H1 (cell line): ENCODE results near the gene TRMT61A. TPM values are rescaled to one million over a fixed set of nuclear protein-coding genes. Genes with fewer than 3 reads are reported as not detected.

Experiments used
- CBX5 ChIP-seq: fragments of 300-800, 300-1000 bp; sonication (generic); IDR thresholded peaks from 2 replicates; pipeline ENCODE4 v1.7.1; 2016; ENCODE audit warnings: antibody characterized with exemption, low read length, low read depth
- CBX8 ChIP-seq: fragments of 300-800, 300-1000 bp; sonication (generic); IDR thresholded peaks from 2 replicates; pipeline ENCODE4 v1.7.1; 2016; ENCODE audit warnings: low read depth, low read length, borderline replicate concordance
- CEBPB ChIP-seq: IDR thresholded peaks from 2 replicates; pipeline ENCODE4 v1.6.1; 2012; ENCODE audit warnings: low read depth, low read length
- CHD1 ChIP-seq: IDR thresholded peaks from 2 replicates; pipeline ENCODE4 v1.6.1; 2012; ENCODE audit warnings: low read depth, low read length, improper control_type of control experiment
- CREB1 ChIP-seq: IDR thresholded peaks from 2 replicates; pipeline ENCODE4 v1.6.1; 2012; ENCODE audit warnings: inconsistent platforms
- CTBP2 ChIP-seq: IDR thresholded peaks from 2 replicates; pipeline ENCODE4 v1.7.0; 2011; ENCODE audit warnings: borderline replicate concordance, mild to moderate bottlenecking, moderate library complexity, mixed read lengths, low read length; ENCODE audit not compliant: insufficient read depth, insufficient read length
- MAX ChIP-seq: IDR thresholded peaks from 2 replicates; pipeline ENCODE4 v1.6.1; 2012; ENCODE audit warnings: inconsistent platforms
- RBBP5 ChIP-seq: IDR thresholded peaks from 2 replicates; pipeline ENCODE4 v1.7.1; 2012; ENCODE audit warnings: low read depth, mild to moderate bottlenecking, inconsistent platforms, low read length, moderate library complexity, borderline replicate concordance
- SP1 ChIP-seq: IDR thresholded peaks from 2 replicates; pipeline ENCODE4 v1.6.1; 2011; ENCODE audit warnings: low read depth, low read length
- polyA plus RNA-seq, 7 experiments: library from polyadenylated mRNA; depleted of rRNA in 3 of 7; stranded (reverse) in 5 of 7; unstranded in 2 of 7; fragments of >200 nt in 5 of 7; fragments of 200-250 nt in 2 of 7; gene quantifications; 1 replicate in 5 of 7; 2 replicates in 1 of 7; 4 replicates in 1 of 7; pipeline versions ENCODE4 v1.2.1 to v1.2.3, GENCODE V29; 2011 to 2013; ENCODE audit warnings: missing spikeins in 2 of 7, mixed read lengths in 2 of 7
- total RNA-seq: library from RNA; stranded (reverse); fragmentation: NEBNext Ultra II Directional; extraction: Animal tissue kit (Norgen Biotek cat#: 25700); gene quantifications from 2 replicates; pipeline ENCODE4 v1.2.1, GENCODE V29; 2021
- TF ChIP-seq, protein P1 (sequence below): fragments of 300-600 bp; sonication (generic); IDR thresholded peaks from 2 replicates; pipeline ENCODE4 v1.7.1; 2012; ENCODE audit warnings: low read length, moderate library complexity, mild to moderate bottlenecking, inconsistent platforms; ENCODE audit not compliant: insufficient replicate concordance

TRMT61A gene
- total and polyA plus RNA-seq, 2 of the 8 experiments (the other 6 are each of a cell fraction or from before 2014, with no cell fraction given): 15.8 to 19.0 TPM

- TF ChIP-seq, protein P1, sequence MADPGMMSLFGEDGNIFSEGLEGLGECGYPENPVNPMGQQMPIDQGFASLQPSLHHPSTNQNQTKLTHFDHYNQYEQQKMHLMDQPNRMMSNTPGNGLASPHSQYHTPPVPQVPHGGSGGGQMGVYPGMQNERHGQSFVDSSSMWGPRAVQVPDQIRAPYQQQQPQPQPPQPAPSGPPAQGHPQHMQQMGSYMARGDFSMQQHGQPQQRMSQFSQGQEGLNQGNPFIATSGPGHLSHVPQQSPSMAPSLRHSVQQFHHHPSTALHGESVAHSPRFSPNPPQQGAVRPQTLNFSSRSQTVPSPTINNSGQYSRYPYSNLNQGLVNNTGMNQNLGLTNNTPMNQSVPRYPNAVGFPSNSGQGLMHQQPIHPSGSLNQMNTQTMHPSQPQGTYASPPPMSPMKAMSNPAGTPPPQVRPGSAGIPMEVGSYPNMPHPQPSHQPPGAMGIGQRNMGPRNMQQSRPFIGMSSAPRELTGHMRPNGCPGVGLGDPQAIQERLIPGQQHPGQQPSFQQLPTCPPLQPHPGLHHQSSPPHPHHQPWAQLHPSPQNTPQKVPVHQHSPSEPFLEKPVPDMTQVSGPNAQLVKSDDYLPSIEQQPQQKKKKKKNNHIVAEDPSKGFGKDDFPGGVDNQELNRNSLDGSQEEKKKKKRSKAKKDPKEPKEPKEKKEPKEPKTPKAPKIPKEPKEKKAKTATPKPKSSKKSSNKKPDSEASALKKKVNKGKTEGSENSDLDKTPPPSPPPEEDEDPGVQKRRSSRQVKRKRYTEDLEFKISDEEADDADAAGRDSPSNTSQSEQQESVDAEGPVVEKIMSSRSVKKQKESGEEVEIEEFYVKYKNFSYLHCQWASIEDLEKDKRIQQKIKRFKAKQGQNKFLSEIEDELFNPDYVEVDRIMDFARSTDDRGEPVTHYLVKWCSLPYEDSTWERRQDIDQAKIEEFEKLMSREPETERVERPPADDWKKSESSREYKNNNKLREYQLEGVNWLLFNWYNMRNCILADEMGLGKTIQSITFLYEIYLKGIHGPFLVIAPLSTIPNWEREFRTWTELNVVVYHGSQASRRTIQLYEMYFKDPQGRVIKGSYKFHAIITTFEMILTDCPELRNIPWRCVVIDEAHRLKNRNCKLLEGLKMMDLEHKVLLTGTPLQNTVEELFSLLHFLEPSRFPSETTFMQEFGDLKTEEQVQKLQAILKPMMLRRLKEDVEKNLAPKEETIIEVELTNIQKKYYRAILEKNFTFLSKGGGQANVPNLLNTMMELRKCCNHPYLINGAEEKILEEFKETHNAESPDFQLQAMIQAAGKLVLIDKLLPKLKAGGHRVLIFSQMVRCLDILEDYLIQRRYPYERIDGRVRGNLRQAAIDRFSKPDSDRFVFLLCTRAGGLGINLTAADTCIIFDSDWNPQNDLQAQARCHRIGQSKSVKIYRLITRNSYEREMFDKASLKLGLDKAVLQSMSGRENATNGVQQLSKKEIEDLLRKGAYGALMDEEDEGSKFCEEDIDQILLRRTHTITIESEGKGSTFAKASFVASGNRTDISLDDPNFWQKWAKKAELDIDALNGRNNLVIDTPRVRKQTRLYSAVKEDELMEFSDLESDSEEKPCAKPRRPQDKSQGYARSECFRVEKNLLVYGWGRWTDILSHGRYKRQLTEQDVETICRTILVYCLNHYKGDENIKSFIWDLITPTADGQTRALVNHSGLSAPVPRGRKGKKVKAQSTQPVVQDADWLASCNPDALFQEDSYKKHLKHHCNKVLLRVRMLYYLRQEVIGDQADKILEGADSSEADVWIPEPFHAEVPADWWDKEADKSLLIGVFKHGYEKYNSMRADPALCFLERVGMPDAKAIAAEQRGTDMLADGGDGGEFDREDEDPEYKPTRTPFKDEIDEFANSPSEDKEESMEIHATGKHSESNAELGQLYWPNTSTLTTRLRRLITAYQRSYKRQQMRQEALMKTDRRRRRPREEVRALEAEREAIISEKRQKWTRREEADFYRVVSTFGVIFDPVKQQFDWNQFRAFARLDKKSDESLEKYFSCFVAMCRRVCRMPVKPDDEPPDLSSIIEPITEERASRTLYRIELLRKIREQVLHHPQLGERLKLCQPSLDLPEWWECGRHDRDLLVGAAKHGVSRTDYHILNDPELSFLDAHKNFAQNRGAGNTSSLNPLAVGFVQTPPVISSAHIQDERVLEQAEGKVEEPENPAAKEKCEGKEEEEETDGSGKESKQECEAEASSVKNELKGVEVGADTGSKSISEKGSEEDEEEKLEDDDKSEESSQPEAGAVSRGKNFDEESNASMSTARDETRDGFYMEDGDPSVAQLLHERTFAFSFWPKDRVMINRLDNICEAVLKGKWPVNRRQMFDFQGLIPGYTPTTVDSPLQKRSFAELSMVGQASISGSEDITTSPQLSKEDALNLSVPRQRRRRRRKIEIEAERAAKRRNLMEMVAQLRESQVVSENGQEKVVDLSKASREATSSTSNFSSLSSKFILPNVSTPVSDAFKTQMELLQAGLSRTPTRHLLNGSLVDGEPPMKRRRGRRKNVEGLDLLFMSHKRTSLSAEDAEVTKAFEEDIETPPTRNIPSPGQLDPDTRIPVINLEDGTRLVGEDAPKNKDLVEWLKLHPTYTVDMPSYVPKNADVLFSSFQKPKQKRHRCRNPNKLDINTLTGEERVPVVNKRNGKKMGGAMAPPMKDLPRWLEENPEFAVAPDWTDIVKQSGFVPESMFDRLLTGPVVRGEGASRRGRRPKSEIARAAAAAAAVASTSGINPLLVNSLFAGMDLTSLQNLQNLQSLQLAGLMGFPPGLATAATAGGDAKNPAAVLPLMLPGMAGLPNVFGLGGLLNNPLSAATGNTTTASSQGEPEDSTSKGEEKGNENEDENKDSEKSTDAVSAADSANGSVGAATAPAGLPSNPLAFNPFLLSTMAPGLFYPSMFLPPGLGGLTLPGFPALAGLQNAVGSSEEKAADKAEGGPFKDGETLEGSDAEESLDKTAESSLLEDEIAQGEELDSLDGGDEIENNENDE: no peak
- TF ChIP-seq CTBP2 (no peak), CEBPB (no peak), CBX8 (no peak), RBBP5 (no peak), MAX (no peak), CBX5 (no peak), CREB1 (no peak), CHD1 (no peak), SP1 (no peak)
These were observed 4.4 kb downstream of the TRMT61A start (continued) for GRCh38 chr14:103533137-103533998.
